Activated naive CD4-positive, alpha-beta T cell treated with anti-CD3 and anti-CD28 coated beads, Interleukin-2, amount 50 U/mL, for 72 hours (primary cell): ENCODE results near the gene OPN1SW. TPM values are rescaled to one million over a fixed set of nuclear protein-coding genes. Genes with fewer than 3 reads are reported as not detected.

ENCODE experiments used
- ATAC-seq, 2 donors: fragments of 150-1000 bp; cut with Tn5 transposase; 2 replicates each; pipeline ENCODE4 v1.10.0; 2021; ENCODE audit warnings: mild to moderate bottlenecking in 2 of 2, moderate library complexity in 2 of 2
- DNase-seq, 2 donors: peaks; one replicate each; pipeline ENCODE4 v3.0.0; 2021 to 2022; ENCODE audit warnings: low spot score in 2 of 2
- H3K27ac Mint-ChIP-seq, 2 donors: one replicate each; pipeline ENCODE4 v1.8.0; 2022; ENCODE audit warnings: mild to moderate bottlenecking in 2 of 2, mixed read lengths in 2 of 2
- H3K36me3 Mint-ChIP-seq, 2 donors: one replicate each; pipeline ENCODE4 v1.8.0; 2022; ENCODE audit warnings: mixed read lengths in 2 of 2
- H3K9me3 Mint-ChIP-seq, 2 donors: one replicate each; pipeline ENCODE4 v1.8.0; 2022; ENCODE audit warnings: mixed read lengths in 2 of 2
- total RNA-seq, 2 donors: library from RNA; stranded (reverse); gene quantifications; one replicate each; pipeline ENCODE4 v1.2.3, GENCODE V29; 2022

OPN1SW gene
- total RNA-seq, 2 donors from 2014 or later = not detected

GRCh38 chr7:128800567-128800966, 25.0 kb upstream of the OPN1SW start:
- ATAC-seq (peak in 1 of 2 donors; percentile 52), DNase-seq (no peak)
- peaks cover 0 to 6% of the 10 kb centered on the region in 2 donors for H3K36me3 Mint-ChIP-seq
- H3K9me3 Mint-ChIP-seq = no peaks in the 10 kb centered on the region
- no peak overlapping the region for H3K27ac Mint-ChIP-seq

- no peak for ATAC-seq
- no peak for DNase-seq
- Mint-ChIP-seq H3K36me3 (peaks cover 0 to 6% of the 10 kb centered on the region in 2 donors), H3K27ac (no peak overlapping the region), H3K9me3 (no peaks in the 10 kb centered on the region)
Measured at GRCh38 chr7:128799451-128799850, 23.9 kb upstream of the OPN1SW start.

GRCh38 chr7:128796327-128796726, 20.7 kb upstream of the OPN1SW start:
- ATAC-seq (no peak), DNase-seq (no peak)
- Mint-ChIP-seq H3K27ac (no peak overlapping the region), H3K9me3 (no peaks in the 10 kb centered on the region), H3K36me3 (peaks cover 0 to 5% of the 10 kb centered on the region in 2 donors)

- no peaks in the 10 kb centered on the region for H3K9me3 Mint-ChIP-seq
- DNase-seq (no peak), ATAC-seq (no peak)
- H3K27ac Mint-ChIP-seq = no peak overlapping the region
- no peaks in the 10 kb centered on the region for H3K36me3 Mint-ChIP-seq
Measured at GRCh38 chr7:128795129-128795528, 19.5 kb upstream of the OPN1SW start.

GRCh38 chr7:128794436-128794835, 18.8 kb upstream of the OPN1SW start:
- H3K9me3 Mint-ChIP-seq = no peaks in the 10 kb centered on the region
- H3K27ac Mint-ChIP-seq = no peak overlapping the region
- H3K36me3 Mint-ChIP-seq = no peaks in the 10 kb centered on the region
- no peak for ATAC-seq
- no peak for DNase-seq

- Mint-ChIP-seq H3K9me3 (no peaks in the 10 kb centered on the region), H3K27ac (no peak overlapping the region), H3K36me3 (no peaks in the 10 kb centered on the region)
- ATAC-seq (no peak), DNase-seq (peak in 1 of 2 donors; percentile 28)
Measured at GRCh38 chr7:128794020-128794419, 18.4 kb upstream of the OPN1SW start.

GRCh38 chr7:128793181-128793547, 17.6 kb upstream of the OPN1SW start:
- H3K36me3 Mint-ChIP-seq = no peaks in the 10 kb centered on the region
- no peak for ATAC-seq
- H3K27ac Mint-ChIP-seq = no peak overlapping the region
- DNase-seq = no peak
- H3K9me3 Mint-ChIP-seq = no peaks in the 10 kb centered on the region

GRCh38 chr7:128792471-128793180, 17.0 kb upstream of the OPN1SW start:
- Mint-ChIP-seq H3K36me3 (no peaks in the 10 kb centered on the region), H3K9me3 (no peaks in the 10 kb centered on the region), H3K27ac (no peak overlapping the region)
- DNase-seq (no peak), ATAC-seq (no peak)

GRCh38 chr7:128791972-128792327, 16.4 kb upstream of the OPN1SW start:
- ATAC-seq (no peak), DNase-seq (no peak)

GRCh38 chr7:128791121-128791971, 15.8 kb upstream of the OPN1SW start, which contains the start of gene CCDC136:
Gene CCDC136, plus strand, starts transcription at chr7:128791968. Its CDS starts 444 bp downstream, at chr7:128792412.
- H3K9me3 Mint-ChIP-seq = no peaks in the 10 kb centered on the region
- DNase-seq (peak; percentile 74), ATAC-seq (peak; percentile 90 to 95)
- no peaks in the 10 kb centered on the region for H3K36me3 Mint-ChIP-seq
- H3K27ac Mint-ChIP-seq = peak within 1 kb of the TSS; percentile 45 to 80

More at GRCh38 chr7:128791972-128792327, 16.4 kb upstream of the OPN1SW start:
- Mint-ChIP-seq H3K36me3 (no peaks in the 10 kb centered on the region), H3K27ac (peak overlapping the region in 1 of 2 donors; percentile 80), H3K9me3 (no peaks in the 10 kb centered on the region)

- DNase-seq (no peak), ATAC-seq (peak in 1 of 2 donors; percentile 6)
- Mint-ChIP-seq H3K36me3 (no peaks in the 10 kb centered on the region), H3K27ac (peak overlapping the region in 1 of 2 donors; percentile 65), H3K9me3 (no peaks in the 10 kb centered on the region)
Measured at GRCh38 chr7:128790315-128791041, 14.9 kb upstream of the OPN1SW start.

GRCh38 chr7:128788446-128789412, 13.1 kb upstream of the OPN1SW start:
- DNase-seq = no peak
- H3K9me3 Mint-ChIP-seq = no peaks in the 10 kb centered on the region
- ATAC-seq = no peak
- H3K27ac Mint-ChIP-seq = no peak overlapping the region
- H3K36me3 Mint-ChIP-seq = no peaks in the 10 kb centered on the region

GRCh38 chr7:128785738-128786137, 10.1 kb upstream of the OPN1SW start:
- H3K36me3 Mint-ChIP-seq = no peaks in the 10 kb centered on the region
- no peaks in the 10 kb centered on the region for H3K9me3 Mint-ChIP-seq
- H3K27ac Mint-ChIP-seq = no peak overlapping the region
- ATAC-seq (no peak), DNase-seq (no peak)

GRCh38 chr7:128783143-128783861, 7.7 kb upstream of the OPN1SW start:
- peak in 1 of 2 donors; percentile 27 for DNase-seq

GRCh38 chr7:128781851-128782250, 6.3 kb upstream of the OPN1SW start:
- ATAC-seq = no peak

More at GRCh38 chr7:128783143-128783861, 7.7 kb upstream of the OPN1SW start:
- Mint-ChIP-seq H3K9me3 (peaks cover 0 to 2% of the 10 kb centered on the region in 2 donors), H3K27ac (peak overlapping the region in 1 of 2 donors; percentile 62), H3K36me3 (peaks cover 0 to 2% of the 10 kb centered on the region in 2 donors)
- ATAC-seq = peak in 1 of 2 donors; percentile 64

More at GRCh38 chr7:128781851-128782250, 6.3 kb upstream of the OPN1SW start:
- DNase-seq = no peak
- H3K9me3 Mint-ChIP-seq = peaks cover 4 to 7% of the 10 kb centered on the region in 2 donors
- H3K36me3 Mint-ChIP-seq = peaks cover 0 to 10% of the 10 kb centered on the region in 2 donors
- H3K27ac Mint-ChIP-seq = no peak overlapping the region
